BJ (cell line): ENCODE results near the gene CER1. TPM values are rescaled to one million over a fixed set of nuclear protein-coding genes. Genes with fewer than 3 reads are reported as not detected.
"Not testable (repeated sequence)": the region's sequence is repeated elsewhere in the genome, so short reads cannot be mapped to it uniquely, and the experiment has no call there.

Experiments
- CTCF ChIA-PET: fragments of 350-600 bp; formaldehyde crosslinking; extraction: SDS; loops from one replicate; lab custom pipeline; 2021; ENCODE audit warnings: antibody characterized with exemption, inconsistent platforms; lab: Yijun Ruan, JAX
- POLR2A ChIA-PET: fragments of 300-600 bp; sonication (Branson Sonifier 250); formaldehyde crosslinking; extraction: SDS; loops from one replicate; lab custom pipeline; 2021; ENCODE audit warnings: antibody characterized with exemption; lab: Charles Lee
- DNase-seq: peaks from one replicate; pipeline ENCODE4 v3.0.0-alpha.2; 2011; ENCODE audit warnings: low read depth
- H3K27me3 ChIP-seq: 2 replicates; pipeline ENCODE4 v1.6.0; 2011; ENCODE audit warnings: low read length; ENCODE audit not compliant: control insufficient read depth, insufficient read depth
- H3K36me3 ChIP-seq: 2 replicates; pipeline ENCODE4 v1.5.1; 2011; ENCODE audit warnings: low read length; ENCODE audit not compliant: control insufficient read depth, insufficient read depth
- H3K4me3 ChIP-seq: 2 replicates; pipeline ENCODE4 v1.5.1; 2011; ENCODE audit warnings: low read depth, mild to moderate bottlenecking, control low read depth, low read length
- CTCF ChIP-seq: IDR thresholded peaks from 2 replicates; pipeline ENCODE4 v1.5.1; 2011; ENCODE audit warnings: low read depth, mild to moderate bottlenecking, control low read depth, inconsistent platforms, low read length, moderate library complexity; ENCODE audit not compliant: insufficient read depth
- polyA plus RNA-seq: library from polyadenylated mRNA; depleted of rRNA; stranded (reverse); fragments of >200 nt; gene quantifications from 2 replicates; pipeline ENCODE4 v1.2.3, GENCODE V29; 2011

The CER1 gene
- polyA plus RNA-seq, 1 experiment = not detected

GRCh38 chr9:14692470-14693250 is 29.9 kb downstream of the CER1 start:
- TF ChIP-seq CTCF = no peak
- DNase-seq = no peak
- ChIA-PET POLR2A (interaction anchor here (0.9 kb wide), 1 partner anchor 84 kb away, joined by 3 read pairs; no protein-coding TSS in a partner anchor), CTCF (interaction anchor here (0.6 to 0.9 kb wide), 2 partner anchors 21 to 32 kb away, joined by 3 read pairs; no protein-coding TSS in a partner anchor)
- Histone ChIP-seq H3K36me3 (0 out of 2 replicates have a peak, but pooled peaks cover 1% of the 10 kb centered on the region), H3K4me3 (peak overlapping the region; percentile 85), H3K27me3 (no peaks in the 10 kb centered on the region)

DNA sequence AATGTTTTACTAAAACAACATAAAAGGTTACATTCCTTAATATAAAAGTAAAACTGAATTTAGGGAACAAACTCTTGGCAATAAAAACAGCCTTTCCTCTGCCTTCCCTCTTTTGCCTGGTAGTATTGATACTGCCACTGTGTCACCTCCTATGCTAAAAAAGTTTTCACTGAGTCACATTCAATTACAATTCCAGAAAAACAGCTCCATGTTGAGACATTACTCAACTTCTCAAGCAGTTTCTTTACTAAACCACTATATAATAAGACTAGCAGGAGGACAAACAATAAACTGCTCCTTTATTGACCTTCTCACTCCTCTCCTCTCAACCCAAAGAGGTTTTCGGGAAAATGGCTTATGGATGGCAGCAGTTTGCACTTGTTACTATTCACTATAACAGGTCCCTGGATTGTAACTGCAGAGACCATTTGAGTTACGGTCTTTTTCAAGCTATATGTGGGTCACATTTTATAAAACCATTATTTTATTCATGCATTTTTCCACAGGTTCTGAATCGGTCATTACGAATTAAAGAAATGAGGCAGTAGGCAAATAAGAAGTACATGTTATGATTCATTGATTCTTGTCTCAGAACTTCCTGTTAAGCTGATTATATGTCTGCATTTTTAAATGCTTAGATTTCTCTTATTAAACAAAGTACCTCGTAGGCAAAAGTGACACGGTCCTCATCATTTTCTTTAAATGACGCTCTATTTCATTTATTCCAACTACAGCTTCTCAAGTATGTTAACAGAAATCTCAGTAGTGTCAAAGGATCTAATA is 31.4 kb downstream of the CER1 start:
- no peak for TF ChIP-seq CTCF
- Histone ChIP-seq H3K27me3 (no peaks in the 10 kb centered on the region), H3K4me3 (no peak overlapping the region), H3K36me3 (0 out of 2 replicates have a peak, but pooled peaks cover 1% of the 10 kb centered on the region)
- ChIA-PET POLR2A (no interaction called here), CTCF (interaction anchor here (1.6 kb wide), 1 partner anchor 29 kb away, joined by 3 read pairs; no protein-coding TSS in a partner anchor)
- no peak for DNase-seq

DNA sequence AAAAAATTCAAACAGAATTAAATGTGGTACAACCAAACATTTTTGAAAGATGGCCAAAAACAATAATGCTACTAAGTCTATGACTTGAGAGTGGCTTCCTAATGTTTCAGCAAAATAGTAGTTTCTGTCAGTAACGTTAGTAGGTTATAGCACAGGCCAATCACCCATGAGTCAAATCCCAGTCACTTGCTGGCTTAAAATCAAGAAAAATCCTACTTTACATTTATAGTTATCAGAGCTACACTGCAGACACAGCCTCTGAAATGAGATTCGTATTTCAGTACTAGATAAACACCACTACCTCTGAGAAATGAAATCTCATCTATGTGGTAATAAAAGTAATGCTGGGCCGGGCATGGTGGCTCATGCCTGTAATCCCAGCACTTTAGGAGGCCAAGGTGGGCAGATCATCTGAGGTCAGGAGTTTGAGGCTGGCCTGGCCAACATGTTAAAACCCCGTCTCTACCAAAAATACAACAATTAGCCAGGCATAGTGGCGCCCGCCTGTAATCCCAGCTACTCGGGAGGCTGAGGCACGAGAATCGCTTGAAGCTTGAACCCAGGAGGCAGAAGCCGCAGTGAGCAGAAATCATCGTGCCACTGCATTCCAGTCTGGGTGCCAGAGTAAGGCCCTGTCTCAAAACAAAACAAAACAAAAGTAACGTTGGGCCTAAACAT is 35.4 kb downstream of the CER1 start:
- TF ChIP-seq CTCF = no peak
- peak; percentile 17 for DNase-seq
- H3K4me3 ChIP-seq = no peak overlapping the region
- CTCF ChIA-PET = interaction anchor here (2.2 kb wide), 1 partner anchor 26 kb away, joined by 7 read pairs; no protein-coding TSS in a partner anchor
- 0 out of 2 replicates have a peak, but pooled peaks cover 1% of the 10 kb centered on the region for H3K36me3 ChIP-seq
- H3K27me3 ChIP-seq = no peaks in the 10 kb centered on the region
- POLR2A ChIA-PET = no interaction called here

DNA sequence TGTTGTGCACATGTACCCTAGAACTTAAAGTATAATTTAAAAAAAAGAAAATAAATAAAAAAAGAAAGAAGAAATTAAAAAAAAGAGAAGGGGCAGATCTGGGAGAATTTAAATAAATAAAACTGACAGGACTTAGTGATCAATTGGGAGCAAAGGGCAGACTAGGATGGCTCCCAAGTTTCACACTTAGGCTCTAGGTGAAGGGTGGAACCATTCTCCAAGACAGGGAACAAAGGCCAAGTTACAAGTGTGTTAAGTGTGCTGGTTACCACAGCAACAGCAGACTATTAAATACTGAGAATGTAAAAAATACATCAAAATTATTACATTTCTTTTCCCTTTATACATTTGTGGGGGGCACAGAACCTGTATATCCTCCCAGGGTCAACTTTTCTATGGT is 36.4 kb downstream of the CER1 start:
- DNase-seq = no peak
- ChIA-PET CTCF (interaction anchor here (2.2 kb wide), 1 partner anchor 25 kb away, joined by 7 read pairs; no protein-coding TSS in a partner anchor), POLR2A (no interaction called here)
- TF ChIP-seq CTCF = no peak
- H3K36me3 ChIP-seq = 0 out of 2 replicates have a peak, but pooled peaks cover 1% of the 10 kb centered on the region
- no peaks in the 10 kb centered on the region for H3K27me3 ChIP-seq
- H3K4me3 ChIP-seq = no peak overlapping the region

- H3K4me3 ChIP-seq, DNase-seq, H3K27me3 ChIP-seq, POLR2A ChIA-PET, CTCF ChIA-PET, H3K36me3 ChIP-seq: not testable (repeated sequence)
These were observed 39.9 kb downstream of the CER1 start for GRCh38 chr9:14682616-14683015.
